ENCODE measurements around the gene C2orf78. TPM values are rescaled to one million over a fixed set of nuclear protein-coding genes. Genes with fewer than 3 reads are reported as not detected.

C2orf78 gene
- total RNA-seq, 1 donor from 2014 or later, result not detected

DNA sequence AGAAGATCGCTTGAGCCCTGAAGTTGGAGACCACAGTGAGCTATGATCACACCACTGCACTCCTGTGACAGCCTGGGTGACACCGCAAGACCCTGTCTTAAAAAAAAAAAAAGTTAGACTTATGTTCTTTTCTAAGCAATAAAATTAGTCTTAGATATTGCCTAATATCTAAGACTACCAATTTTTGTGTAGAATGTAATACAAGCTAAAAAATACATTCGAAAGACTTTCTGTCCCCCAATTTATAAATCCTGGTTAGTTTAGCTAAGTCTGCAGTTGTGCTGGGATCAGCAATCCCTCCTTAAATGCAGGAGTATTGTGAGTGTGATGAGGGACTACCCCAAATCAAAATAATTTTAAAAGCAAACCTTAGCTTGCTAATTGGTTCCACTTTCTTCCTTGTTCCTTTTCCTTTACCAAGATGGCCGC lies 44.4 kb downstream of the C2orf78 start:
- TF ChIP-seq, protein P1, sequence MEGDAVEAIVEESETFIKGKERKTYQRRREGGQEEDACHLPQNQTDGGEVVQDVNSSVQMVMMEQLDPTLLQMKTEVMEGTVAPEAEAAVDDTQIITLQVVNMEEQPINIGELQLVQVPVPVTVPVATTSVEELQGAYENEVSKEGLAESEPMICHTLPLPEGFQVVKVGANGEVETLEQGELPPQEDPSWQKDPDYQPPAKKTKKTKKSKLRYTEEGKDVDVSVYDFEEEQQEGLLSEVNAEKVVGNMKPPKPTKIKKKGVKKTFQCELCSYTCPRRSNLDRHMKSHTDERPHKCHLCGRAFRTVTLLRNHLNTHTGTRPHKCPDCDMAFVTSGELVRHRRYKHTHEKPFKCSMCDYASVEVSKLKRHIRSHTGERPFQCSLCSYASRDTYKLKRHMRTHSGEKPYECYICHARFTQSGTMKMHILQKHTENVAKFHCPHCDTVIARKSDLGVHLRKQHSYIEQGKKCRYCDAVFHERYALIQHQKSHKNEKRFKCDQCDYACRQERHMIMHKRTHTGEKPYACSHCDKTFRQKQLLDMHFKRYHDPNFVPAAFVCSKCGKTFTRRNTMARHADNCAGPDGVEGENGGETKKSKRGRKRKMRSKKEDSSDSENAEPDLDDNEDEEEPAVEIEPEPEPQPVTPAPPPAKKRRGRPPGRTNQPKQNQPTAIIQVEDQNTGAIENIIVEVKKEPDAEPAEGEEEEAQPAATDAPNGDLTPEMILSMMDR (conservative IDR thresholded peaks at IDR 0.05; ENCODE audit: low read depth, low read length), result no peak
- no peak for DNase-seq (ENCODE audit: low read depth)
- H3K4me3 ChIP-seq (ENCODE audit: low read depth, low read length), result peak overlapping the region; percentile 86

DNA sequence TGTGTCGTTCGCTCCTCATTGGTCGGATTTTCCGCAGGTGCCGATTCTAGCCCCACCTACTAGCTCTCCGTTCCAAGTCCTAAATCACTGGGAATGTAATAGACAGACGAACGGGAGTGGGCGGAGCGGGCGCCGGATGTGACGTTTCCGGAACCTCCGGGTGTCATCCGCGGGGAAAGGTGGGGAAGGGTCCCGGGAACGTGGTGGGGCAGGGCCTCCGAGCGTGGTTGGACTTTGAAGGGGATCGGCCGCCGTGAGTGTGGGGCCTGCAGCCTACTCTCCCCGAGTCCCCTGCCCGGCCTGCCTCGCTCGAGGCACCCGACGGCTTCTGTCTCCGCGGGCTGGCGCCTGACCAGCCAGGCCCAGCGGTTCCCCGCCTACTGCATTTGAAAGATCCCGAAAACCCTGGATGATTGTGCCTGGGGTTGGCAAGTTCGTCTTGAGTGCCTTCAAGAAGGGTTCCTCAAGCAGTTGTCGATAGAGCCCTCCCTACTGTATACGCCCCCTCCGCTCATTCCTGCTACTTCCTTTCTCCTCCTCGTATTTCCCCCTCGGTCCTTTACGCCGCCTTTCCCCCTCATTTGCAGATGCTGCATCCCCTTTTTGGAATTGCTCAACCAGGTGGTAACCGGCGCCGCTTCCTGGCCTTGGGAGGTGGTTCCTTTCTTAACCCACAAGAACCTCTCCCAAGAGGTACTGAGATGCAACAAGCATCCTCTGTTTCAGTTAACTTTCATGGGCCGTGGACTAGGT lies 45.0 kb downstream of the C2orf78 start, which contains the start of gene STAMBP:
TSS of gene STAMBP (plus strand) at position 144 of the 753 bp plus-strand sequence. CDS start 1,896 bp downstream, outside the sequence.
- H3K4me3 ChIP-seq (ENCODE audit: low read depth, low read length), result peak within 1 kb of the TSS; percentile 86
- TF ChIP-seq, protein P1 (conservative IDR thresholded peaks at IDR 0.05; ENCODE audit: low read depth, low read length), result no peak
- DNase-seq (ENCODE audit: low read depth), result peak; percentile 76

DNA sequence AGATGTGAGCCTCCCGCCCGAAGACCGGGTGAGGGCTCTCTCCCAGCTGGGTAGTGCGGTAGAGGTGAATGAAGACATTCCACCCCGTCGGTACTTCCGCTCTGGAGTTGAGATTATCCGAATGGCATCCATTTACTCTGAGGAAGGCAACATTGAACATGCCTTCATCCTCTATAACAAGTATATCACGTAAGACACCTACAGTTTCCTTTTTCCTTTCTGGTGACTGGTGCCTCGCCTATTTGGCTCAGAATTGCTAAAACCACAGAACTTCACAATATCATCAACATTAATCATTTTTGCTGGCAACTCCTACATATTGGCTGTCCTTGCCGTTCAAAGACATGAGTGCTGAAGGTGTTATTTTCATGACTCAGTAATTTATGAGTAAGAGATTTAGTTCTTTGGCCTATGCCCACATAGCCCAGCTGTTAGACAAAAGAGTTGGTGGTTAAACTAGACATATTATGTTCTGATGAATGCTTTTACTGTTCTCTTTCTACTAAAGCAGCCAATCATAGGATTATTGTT lies 47.0 kb downstream of the C2orf78 start:
- H3K4me3 ChIP-seq (ENCODE audit: low read depth, low read length), result peak overlapping the region; percentile 13
- DNase-seq (ENCODE audit: low read depth), result peak; percentile 66
- TF ChIP-seq, protein P1 (conservative IDR thresholded peaks at IDR 0.05; ENCODE audit: low read depth, low read length), result no peak

DNA sequence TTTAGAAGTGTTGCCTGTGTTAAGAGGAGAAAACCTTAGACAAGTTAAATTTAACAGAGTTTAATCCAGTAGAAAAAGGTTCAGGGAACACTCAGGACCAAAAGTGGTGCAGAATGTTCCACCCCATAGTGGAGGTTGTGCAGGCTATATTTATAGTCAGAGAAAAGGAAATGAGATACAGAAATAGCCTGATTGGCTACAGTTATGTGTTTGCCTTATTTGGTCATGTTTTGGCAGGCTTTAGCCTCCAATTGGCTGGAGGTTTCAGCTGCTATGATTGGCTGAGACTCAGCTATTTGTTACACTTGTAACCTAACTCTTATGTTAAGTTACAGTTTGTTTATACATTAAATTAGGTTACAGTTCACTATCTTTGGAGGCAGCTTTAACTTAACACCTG lies 48.9 kb downstream of the C2orf78 start:
- TF ChIP-seq, protein P1 (conservative IDR thresholded peaks at IDR 0.05; ENCODE audit: low read depth, low read length), result no peak
- no peak overlapping the region for H3K4me3 ChIP-seq (ENCODE audit: low read depth, low read length)
- DNase-seq (ENCODE audit: low read depth), result no peak

DNA sequence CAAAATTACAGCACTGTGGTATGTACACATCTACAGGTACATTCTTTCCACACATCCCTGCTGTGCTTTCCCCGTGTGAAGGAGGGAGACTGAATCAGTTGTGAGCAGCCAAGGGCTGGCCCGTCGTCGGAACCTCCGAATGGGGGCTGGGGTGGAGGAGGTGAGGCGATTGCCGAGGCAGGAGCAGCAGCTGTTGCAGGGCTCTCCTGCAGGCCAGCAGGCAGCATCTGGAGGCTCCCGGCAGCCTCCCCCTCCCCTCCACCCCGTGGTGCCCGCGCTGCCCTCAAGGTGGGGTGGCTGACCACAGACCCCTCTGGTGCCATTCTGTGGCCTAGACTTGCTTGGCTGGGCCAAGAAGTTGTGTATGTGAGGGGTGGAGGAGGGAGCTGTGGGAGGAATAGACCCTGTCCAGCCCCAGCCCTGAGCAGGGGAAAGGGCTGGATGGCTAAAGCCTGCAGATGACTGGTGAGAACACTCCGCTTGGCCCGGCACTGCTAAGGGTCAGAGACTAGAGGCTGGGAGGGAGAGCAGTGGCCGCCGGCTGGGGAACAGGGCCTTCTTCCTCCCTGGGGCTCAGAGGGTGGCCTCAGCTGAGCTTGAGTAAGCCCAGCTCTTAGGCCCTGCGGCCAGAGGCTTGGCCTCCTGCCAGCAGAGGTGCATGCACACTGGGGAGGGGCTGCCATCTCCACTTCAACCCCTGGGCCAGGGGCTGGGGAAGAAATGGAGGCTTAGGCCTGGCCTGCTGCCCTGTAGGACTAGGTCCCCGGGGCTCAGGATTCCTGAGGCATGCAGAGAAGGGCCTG lies 52.4 kb downstream of the C2orf78 start:
- TF ChIP-seq, protein P1 (conservative IDR thresholded peaks at IDR 0.05; ENCODE audit: low read depth, low read length), result no peak
- no peak for DNase-seq (ENCODE audit: low read depth)
- H3K4me3 ChIP-seq (ENCODE audit: low read depth, low read length), result no peak overlapping the region

DNA sequence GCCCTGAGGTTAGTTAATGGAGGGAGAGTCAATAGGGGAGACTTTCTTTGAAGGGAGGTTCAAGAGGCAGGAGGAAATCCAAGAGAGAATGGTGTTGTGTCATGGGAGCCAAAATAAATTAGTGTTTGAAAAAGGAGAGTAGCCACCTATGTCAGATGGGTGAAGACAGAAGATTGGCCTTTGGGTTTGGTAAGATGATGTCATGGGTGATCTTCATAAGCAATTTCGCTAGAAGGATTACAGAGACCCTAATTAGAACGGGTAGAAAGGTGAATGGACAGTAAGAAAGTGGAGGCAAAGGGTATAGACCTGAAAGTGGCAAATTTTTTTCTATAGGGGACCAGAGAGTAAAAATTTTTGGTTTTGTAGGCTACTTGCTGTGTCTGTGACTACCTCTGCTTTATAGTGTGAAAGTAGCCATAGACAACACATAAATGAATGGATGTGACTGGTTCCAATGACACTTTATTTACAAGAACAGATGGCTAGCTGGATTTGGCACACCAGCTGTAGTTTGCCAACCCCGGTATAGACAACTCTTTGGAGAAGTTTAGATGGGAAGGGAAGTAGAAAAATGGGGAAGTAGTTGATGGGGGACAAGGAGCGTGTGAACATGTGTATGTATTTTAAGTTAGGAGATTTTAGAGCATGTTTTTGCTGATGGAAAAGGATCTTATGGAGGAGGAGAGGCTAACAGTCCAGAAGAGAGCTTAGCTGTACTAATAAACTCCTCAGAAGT lies 54.0 kb downstream of the C2orf78 start:
- TF ChIP-seq, protein P1 (conservative IDR thresholded peaks at IDR 0.05; ENCODE audit: low read depth, low read length), result no peak
- DNase-seq (ENCODE audit: low read depth), result no peak
- H3K4me3 ChIP-seq (ENCODE audit: low read depth, low read length), result no peak overlapping the region

Data from epithelial cell of proximal tubule (primary cell).